ENCODE measurements around the gene VDR.

GRCh38 chr12:47935184-47935583 is 30.4 kb upstream of the VDR start:
- TF ChIP-seq, protein P1, sequence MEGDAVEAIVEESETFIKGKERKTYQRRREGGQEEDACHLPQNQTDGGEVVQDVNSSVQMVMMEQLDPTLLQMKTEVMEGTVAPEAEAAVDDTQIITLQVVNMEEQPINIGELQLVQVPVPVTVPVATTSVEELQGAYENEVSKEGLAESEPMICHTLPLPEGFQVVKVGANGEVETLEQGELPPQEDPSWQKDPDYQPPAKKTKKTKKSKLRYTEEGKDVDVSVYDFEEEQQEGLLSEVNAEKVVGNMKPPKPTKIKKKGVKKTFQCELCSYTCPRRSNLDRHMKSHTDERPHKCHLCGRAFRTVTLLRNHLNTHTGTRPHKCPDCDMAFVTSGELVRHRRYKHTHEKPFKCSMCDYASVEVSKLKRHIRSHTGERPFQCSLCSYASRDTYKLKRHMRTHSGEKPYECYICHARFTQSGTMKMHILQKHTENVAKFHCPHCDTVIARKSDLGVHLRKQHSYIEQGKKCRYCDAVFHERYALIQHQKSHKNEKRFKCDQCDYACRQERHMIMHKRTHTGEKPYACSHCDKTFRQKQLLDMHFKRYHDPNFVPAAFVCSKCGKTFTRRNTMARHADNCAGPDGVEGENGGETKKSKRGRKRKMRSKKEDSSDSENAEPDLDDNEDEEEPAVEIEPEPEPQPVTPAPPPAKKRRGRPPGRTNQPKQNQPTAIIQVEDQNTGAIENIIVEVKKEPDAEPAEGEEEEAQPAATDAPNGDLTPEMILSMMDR (conservative IDR thresholded peaks at IDR 0.05 in 1 of 2, IDR thresholded peaks at IDR 0.05 in 1 of 2; ENCODE audit: low read depth in 1 of 2, low read length in 2 of 2) = no peak
- no peak for TF ChIP-seq EZH2 (IDR thresholded peaks at IDR 0.05; ENCODE audit: low read length, missing control alignments)
